Activated T-cell treated with anti-CD3 and anti-CD28 coated beads for 48 hours (primary cell): ENCODE data around the gene OLFM4.

Source experiments
- DNase-seq: peaks from one replicate; pipeline ENCODE4 v3.0.0-alpha.2; 2020; ENCODE audit warnings: low read depth

The OLFM4 gene

GRCh38 chr13:53068585-53069520, 40.2 kb downstream of the OLFM4 start:
- no peak for DNase-seq

GRCh38 chr13:53069800-53070199, 41.2 kb downstream of the OLFM4 start:
- DNase-seq, result no peak

GRCh38 chr13:53073711-53074110, 45.1 kb downstream of the OLFM4 start:
- no peak for DNase-seq

GRCh38 chr13:53074114-53074513, 45.5 kb downstream of the OLFM4 start:
- DNase-seq, result no peak

- no peak for DNase-seq
These were observed 46.9 kb downstream of the OLFM4 start for GRCh38 chr13:53075356-53076041.

GRCh38 chr13:53079691-53080090, 51.1 kb downstream of the OLFM4 start:
- DNase-seq, result no peak

- no peak for DNase-seq
These were observed 60.3 kb downstream of the OLFM4 start for GRCh38 chr13:53088871-53089270.

GRCh38 chr13:53089951-53090350, 61.3 kb downstream of the OLFM4 start:
- DNase-seq, result no peak

GRCh38 chr13:53090461-53090860, 61.8 kb downstream of the OLFM4 start:
- DNase-seq, result no peak

- no peak for DNase-seq
These were observed 64.3 kb downstream of the OLFM4 start for GRCh38 chr13:53092931-53093330.

- no peak for DNase-seq
These were observed 69.8 kb downstream of the OLFM4 start for GRCh38 chr13:53098455-53098854.

GRCh38 chr13:53100394-53101063, 71.9 kb downstream of the OLFM4 start:
- DNase-seq, result no peak
